Activated CD4-positive, alpha-beta T cell treated with anti-CD3 and anti-CD28 coated beads, Interleukin-2, amount 10 ng/mL, durations not matched to agents 7 days and 5 days (primary cell): ENCODE results near the gene KRT25. TPM values are rescaled to one million over a fixed set of nuclear protein-coding genes. Genes with fewer than 3 reads are reported as not detected.

Experiments
- CTCF ChIA-PET: fragments of 350-600 bp; sonication (Branson Sonifier 250); formaldehyde crosslinking; loops from one replicate; lab custom pipeline; 2021; ENCODE audit warnings: antibody characterized with exemption; lab: Charles Lee
- POLR2A ChIA-PET: fragments of 350-600 bp; sonication (Branson Sonifier 250); formaldehyde crosslinking; loops from one replicate; lab custom pipeline; 2021; ENCODE audit warnings: antibody characterized with exemption; lab: Charles Lee
- DNase-seq: peaks from one replicate; pipeline ENCODE4 v3.0.0-alpha.2; 2020
- H3K27ac Mint-ChIP-seq: one replicate; pipeline ENCODE4 v1.8.0; 2021; ENCODE audit warnings: mild to moderate bottlenecking, moderate library complexity, mixed read lengths
- H3K27me3 Mint-ChIP-seq: one replicate; pipeline ENCODE4 v1.8.0; 2021; ENCODE audit warnings: mixed read lengths
- H3K36me3 Mint-ChIP-seq: one replicate; pipeline ENCODE4 v1.8.0; 2021; ENCODE audit warnings: low read depth, mixed read lengths
- H3K4me1 Mint-ChIP-seq: one replicate; pipeline ENCODE4 v1.8.0; 2021; ENCODE audit warnings: mixed read lengths
- H3K4me3 Mint-ChIP-seq: one replicate; pipeline ENCODE4 v1.8.0; 2021; ENCODE audit warnings: mild to moderate bottlenecking, moderate library complexity, mixed read lengths
- H3K9me3 Mint-ChIP-seq: one replicate; pipeline ENCODE4 v1.8.0; 2021; ENCODE audit warnings: mixed read lengths
- total RNA-seq, 2 experiments: library from RNA; stranded (reverse); gene quantifications; one replicate each; pipeline ENCODE4 v1.2.3, GENCODE V29; 2021

The KRT25 gene
- total RNA-seq, 2 experiments from 2014 or later = not detected

DNA sequence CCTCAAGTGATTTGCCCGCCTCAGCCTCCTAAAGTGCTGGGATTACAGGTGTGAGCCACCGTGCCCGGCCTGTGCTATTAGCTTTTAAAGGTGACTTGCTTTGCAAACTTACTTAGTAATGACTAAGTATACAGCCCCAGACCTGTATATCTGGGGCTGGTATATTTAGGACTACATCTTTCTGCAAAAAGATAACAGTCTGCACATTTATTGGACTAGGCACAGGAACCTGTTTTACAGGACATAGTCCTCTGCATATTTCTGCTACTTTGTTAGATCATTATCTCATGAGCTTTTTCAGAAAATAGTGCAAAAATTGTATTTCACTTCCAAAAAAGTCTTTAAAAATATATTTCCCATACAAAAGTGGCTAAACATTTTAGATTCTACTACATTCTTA lies 52.9 kb downstream of the KRT25 start:
- CTCF ChIA-PET = interaction anchor here (1.1 kb wide), 1 partner anchor 139 kb away, joined by 3 read pairs; no protein-coding TSS in a partner anchor
- Mint-ChIP-seq H3K36me3 (no peaks in the 10 kb centered on the region), H3K4me1 (no peaks in the 10 kb centered on the region), H3K4me3 (no peak overlapping the region), H3K27me3 (peaks cover 41% of the 10 kb centered on the region), H3K27ac (no peak overlapping the region), H3K9me3 (no peaks in the 10 kb centered on the region)
- POLR2A ChIA-PET = no interaction called here
- DNase-seq = no peak

- H3K9me3 Mint-ChIP-seq = no peaks in the 10 kb centered on the region
- DNase-seq = no peak
- H3K4me1 Mint-ChIP-seq = no peaks in the 10 kb centered on the region
- H3K4me3 Mint-ChIP-seq = no peak overlapping the region
- ChIA-PET POLR2A (interaction anchor here (0.7 kb wide), 1 partner anchor 30 kb away, joined by 5 read pairs; no protein-coding TSS in a partner anchor), CTCF (interaction anchor here (1.0 kb wide), 1 partner anchor 63 kb away, joined by 3 read pairs; no protein-coding TSS in a partner anchor)
- H3K27ac Mint-ChIP-seq = no peak overlapping the region
- H3K36me3 Mint-ChIP-seq = no peaks in the 10 kb centered on the region
- peaks cover 35% of the 10 kb centered on the region for H3K27me3 Mint-ChIP-seq
Observed at GRCh38 chr17:40699853-40700252, 55.3 kb downstream of the KRT25 start.

GRCh38 chr17:40699371-40699770 lies 55.8 kb downstream of the KRT25 start:
- Mint-ChIP-seq H3K27ac (no peak overlapping the region), H3K4me3 (no peak overlapping the region), H3K4me1 (no peaks in the 10 kb centered on the region), H3K36me3 (no peaks in the 10 kb centered on the region), H3K27me3 (peaks cover 33% of the 10 kb centered on the region), H3K9me3 (no peaks in the 10 kb centered on the region)
- ChIA-PET CTCF (no interaction called here), POLR2A (no interaction called here)
- DNase-seq = no peak

Other genes with a start within 250 kb of the KRT25 start
- gene CCR7, start 189.9 kb downstream of the KRT25 start, total RNA-seq = 100 to 1,000 TPM; 281 to 323 TPM
- 100 to 1,000 TPM; 110 to 117 TPM for gene SMARCE1, start 107.5 kb downstream of the KRT25 start, total RNA-seq
- not detected for gene KRT222, start 90.2 kb downstream of the KRT25 start, total RNA-seq
- not detected for gene KRT24, start 51.6 kb downstream of the KRT25 start, total RNA-seq
- gene KRT26, start 16.9 kb upstream of the KRT25 start, total RNA-seq = not detected
- not detected for gene KRT27, start 27.2 kb upstream of the KRT25 start, total RNA-seq
- gene KRT28, start 44.6 kb upstream of the KRT25 start, total RNA-seq = not detected
- gene KRT10, start 67.3 kb upstream of the KRT25 start, total RNA-seq = 10 to 100 TPM; 21.0 to 22.9 TPM
- not detected for gene KRT12, start 111.9 kb upstream of the KRT25 start, total RNA-seq
- not detected for gene KRT20, start 129.9 kb upstream of the KRT25 start, total RNA-seq
- not detected for gene KRT23, start 182.3 kb upstream of the KRT25 start, total RNA-seq
- not detected for gene KRT39, start 211.6 kb upstream of the KRT25 start, total RNA-seq
- gene KRT40, start 229.0 kb upstream of the KRT25 start, total RNA-seq = not detected
- not detected for gene KRTAP3-3, start 238.8 kb upstream of the KRT25 start, total RNA-seq
- gene KRTAP3-2, start 244.6 kb upstream of the KRT25 start, total RNA-seq = not detected